SU-DHL-6 (cell line): ENCODE data around the gene NPHP4.

Experiments used
- CTCF ChIP-seq: fragments of 200-600 bp; sonication (generic); IDR thresholded peaks from one replicate; pipeline ENCODE4 v1.5.1; 2017; ENCODE audit warnings: antibody characterized with exemption, mild to moderate bottlenecking, low read length, moderate library complexity; ENCODE audit not compliant: insufficient read depth, poor library complexity, severe bottlenecking
- EZH2phosphoT487 ChIP-seq: fragments of 200-600 bp; sonication (generic), shearing (Covaris generic); conservative IDR thresholded peaks from 2 replicates; pipeline ENCODE4 v1.6.1; 2018; ENCODE audit warnings: mild to moderate bottlenecking, antibody characterized with exemption, low read length, moderate library complexity, mixed read lengths

GRCh38 chr1:5966543-5967205 is 25.6 kb downstream of the NPHP4 start:
- TF ChIP-seq CTCF = no peak
- no peak for TF ChIP-seq EZH2phosphoT487
